Nasal cavity respiratory epithelium epithelial cell of viscerocranial mucosa (primary cell): ENCODE results near the gene TEN1. TPM values are rescaled to one million over a fixed set of nuclear protein-coding genes. Genes with fewer than 3 reads are reported as not detected.

Experiments used
- total RNA-seq: library from RNA; depleted of rRNA; stranded (reverse); fragments of >200 nt; gene quantifications from 2 replicates; pipeline ENCODE4 v1.2.3, GENCODE V29; 2014

The TEN1 gene, protein sequence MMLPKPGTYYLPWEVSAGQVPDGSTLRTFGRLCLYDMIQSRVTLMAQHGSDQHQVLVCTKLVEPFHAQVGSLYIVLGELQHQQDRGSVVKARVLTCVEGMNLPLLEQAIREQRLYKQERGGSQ
- total RNA-seq, result 12.9 and 20.5 TPM in 2 replicates

DNA sequence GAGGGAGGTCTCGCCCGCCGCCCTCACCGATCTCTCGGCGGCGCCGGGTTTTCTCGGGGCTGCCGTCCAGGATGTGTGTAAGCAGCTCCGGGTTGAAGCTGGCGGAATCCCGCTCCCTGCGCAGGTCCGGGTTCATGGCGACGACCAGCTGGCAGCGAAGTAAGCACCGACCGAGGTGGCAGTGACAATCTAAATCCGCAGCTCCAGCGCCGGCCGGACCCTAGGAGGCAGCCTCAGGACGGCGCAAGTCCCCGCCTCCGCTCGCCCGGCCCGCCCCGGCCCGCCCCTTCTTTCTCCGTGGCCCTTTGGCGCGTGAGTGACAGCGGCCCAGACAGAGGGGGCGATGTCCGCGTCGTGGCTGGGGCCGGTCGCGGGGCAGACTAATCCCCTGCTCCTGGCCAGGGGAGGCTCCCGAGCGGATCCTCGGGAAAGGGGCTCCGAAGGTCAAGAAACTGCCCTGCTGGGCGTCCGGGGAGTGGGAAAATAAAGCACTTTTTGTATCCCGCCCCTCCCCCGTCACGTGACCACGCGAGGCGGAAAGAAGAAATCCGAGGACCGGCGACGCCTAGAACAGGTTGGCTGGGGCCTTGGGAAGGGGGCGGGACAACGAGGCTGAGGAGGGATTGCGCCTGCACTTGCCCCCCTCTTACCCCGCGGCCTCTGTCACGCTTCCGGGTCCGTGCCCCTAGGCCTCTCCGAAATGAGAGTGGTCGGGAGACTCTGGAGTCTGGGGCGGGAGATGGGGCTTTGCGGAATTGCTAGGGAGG lies at the start of gene TEN1, which contains the start of gene ACOX1:
TEN1 (plus strand) TSS at position 303 of the 767 bp plus-strand sequence. CDS start 6,953 bp downstream, outside the sequence.
ACOX1 (minus strand) TSS at position 229 of the 767 bp plus-strand sequence; CDS start at position 136, 93 bp downstream.

DNA sequence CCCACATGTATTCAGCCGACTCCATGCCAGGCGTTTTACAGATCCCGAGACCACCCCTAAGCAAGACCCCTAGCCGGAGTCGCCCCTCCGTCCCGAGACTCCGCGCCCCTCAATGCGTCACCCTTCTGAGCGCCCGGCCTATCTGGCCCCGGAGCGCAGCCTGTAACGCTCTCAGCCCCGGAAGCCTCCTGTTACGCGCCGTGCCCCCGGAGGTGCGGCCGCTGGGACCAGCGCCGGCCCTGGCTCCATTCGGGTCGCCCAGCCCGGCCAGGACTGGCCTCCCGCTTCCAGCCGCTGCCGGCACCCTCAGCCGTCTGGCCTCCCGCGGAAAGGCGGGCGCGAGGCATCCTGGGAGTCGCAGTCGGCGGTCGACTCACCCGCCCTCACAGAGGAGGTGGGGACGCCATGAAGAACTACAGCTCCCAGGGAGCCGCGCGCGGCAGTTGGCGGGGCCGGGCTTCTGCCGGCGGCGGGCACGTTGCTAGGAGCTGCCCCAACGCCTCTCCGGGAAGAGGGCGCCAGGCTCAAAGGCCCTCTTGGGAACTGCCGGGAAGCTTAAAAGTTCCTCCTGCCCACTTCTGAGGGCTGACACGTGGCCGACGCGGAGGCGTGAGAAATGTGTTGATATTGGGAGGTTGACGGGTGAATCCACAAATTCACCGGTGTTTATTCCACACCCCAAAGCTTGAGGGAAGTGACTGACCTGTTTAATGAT lies 38.2 kb upstream of the TEN1 start, which contains the start of gene FBF1:
FBF1 (minus strand) TSS at position 316 of the 715 bp plus-strand sequence. CDS start 2,893 bp downstream, outside the sequence.

DNA sequence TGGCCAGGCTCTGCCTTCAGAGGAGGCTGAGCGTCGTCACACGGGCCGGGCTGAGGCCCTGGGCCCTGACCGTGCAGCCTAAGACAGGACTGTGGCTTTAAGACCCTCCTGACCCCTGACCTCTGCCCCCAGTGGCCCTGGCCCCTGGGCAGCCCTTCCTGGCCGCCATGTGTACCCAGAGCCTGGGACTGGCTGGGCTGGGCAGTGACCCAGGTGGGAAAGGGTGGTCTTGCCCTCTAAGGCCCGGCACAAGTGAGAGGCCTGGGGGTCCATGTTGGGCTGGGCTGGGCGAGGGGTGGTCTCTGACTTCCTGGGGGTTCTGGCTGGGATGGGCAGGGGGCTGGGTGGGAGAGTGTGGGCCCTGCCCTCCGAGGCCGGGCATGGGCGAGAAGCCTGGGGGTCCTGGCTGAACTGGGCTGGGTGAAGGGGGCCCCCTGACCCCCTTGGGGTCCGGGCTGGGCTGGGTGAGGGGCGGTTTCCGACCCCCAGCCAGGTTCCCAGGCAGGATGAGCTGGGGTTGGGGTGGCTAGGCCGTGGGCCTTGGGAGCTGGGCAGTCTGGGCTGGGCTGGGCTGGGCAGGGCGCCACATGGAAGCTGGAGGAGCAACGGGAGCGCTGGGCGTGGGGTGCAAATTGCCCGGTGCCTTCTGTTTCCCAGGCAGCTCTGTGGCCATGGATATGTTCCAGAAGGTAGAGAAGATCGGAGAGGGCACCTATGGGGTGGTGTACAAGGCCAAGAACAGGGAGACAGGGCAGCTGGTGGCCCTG lies 21.9 kb downstream of the TEN1 start, which contains the start of gene CDK3:
CDK3 (plus strand) TSS at position 101 of the 767 bp plus-strand sequence; CDS start at position 672, 571 bp downstream.

DNA sequence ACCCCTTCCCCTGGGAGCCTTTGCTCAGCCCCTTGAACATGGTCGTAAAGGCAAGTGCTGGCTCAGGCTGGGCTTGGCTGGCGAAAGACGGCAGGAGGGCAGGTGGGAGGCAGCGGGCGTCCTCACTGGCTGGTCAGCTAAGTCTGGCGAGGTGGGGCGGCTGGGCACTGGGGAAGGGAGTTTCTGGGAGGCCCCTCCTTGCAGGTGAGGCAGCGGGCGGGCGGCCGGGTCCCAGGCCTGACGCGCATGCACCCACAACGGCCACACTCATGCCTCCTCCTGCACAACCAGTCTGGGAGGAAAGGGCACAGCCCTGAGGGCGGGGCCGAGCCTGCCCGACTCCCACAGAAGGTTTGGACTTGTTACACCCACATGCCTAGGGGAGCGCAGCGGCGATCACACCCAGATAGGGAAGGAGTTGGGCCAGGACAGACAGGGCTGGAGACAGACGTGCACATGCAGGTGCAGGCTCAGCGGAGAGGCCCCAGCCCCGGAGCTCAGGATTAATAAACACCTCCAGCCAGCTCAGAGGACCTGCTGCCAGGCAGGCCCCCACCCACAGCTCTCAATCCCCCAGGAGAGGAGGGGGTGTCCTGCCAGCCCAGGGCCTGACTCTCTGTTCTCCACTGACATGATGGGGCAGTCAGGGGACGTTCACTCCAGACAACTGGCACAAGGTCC lies 48.3 kb downstream of the TEN1 start, which contains the start of gene EVPL:
EVPL (minus strand) TSS at position 148 of the 681 bp plus-strand sequence; CDS start at position 40, 108 bp downstream.

Other genes with a start within 250 kb of the TEN1 start
- 9.9 and 16.0 TPM in 2 replicates for gene GALK1, start 214.0 kb upstream of the TEN1 start, total RNA-seq
- 9.2 and 16.2 TPM in 2 replicates for gene UNK, start 194.4 kb upstream of the TEN1 start, total RNA-seq
- 13.7 and 14.8 TPM in 2 replicates for gene UNC13D, start 134.8 kb upstream of the TEN1 start, total RNA-seq
- gene WBP2, start 123.9 kb upstream of the TEN1 start, total RNA-seq, result 29.7 and 40.7 TPM in 2 replicates
- 14.4 and 47.8 TPM in 2 replicates for gene TRIM47, start 100.7 kb upstream of the TEN1 start, total RNA-seq
- 18.1 and 25.3 TPM in 2 replicates for gene TRIM65, start 82.3 kb upstream of the TEN1 start, total RNA-seq
- gene MRPL38, start 74.4 kb upstream of the TEN1 start, total RNA-seq, result 33.5 TPM in 2 replicates
- 11.3 and 18.5 TPM in 2 replicates for gene FBF1, start 38.2 kb upstream of the TEN1 start, total RNA-seq
- 37.3 and 72.5 TPM in 2 replicates for gene ACOX1, start 74 bp upstream of the TEN1 start, total RNA-seq
- gene CDK3, start 21.6 kb downstream of the TEN1 start, total RNA-seq, result 0.68 and 1.8 TPM in 2 replicates
- 40.3 and 69.8 TPM in 2 replicates for gene EVPL, start 48.1 kb downstream of the TEN1 start, total RNA-seq
- 44.1 and 75.0 TPM in 2 replicates for gene SRP68, start 93.3 kb downstream of the TEN1 start, total RNA-seq
- gene GALR2, start 95.5 kb downstream of the TEN1 start, total RNA-seq, result 0.14 TPM in 1 of 2 replicates, not detected in the other
- not detected in 2 replicates for gene ZACN, start 99.9 kb downstream of the TEN1 start, total RNA-seq
- 36.2 and 66.5 TPM in 2 replicates for gene EXOC7, start 124.5 kb downstream of the TEN1 start, total RNA-seq
- gene FOXJ1, start 162.0 kb downstream of the TEN1 start, total RNA-seq, result not detected in 2 replicates